HepG2 (cell line): ENCODE data around the gene PLEKHG5. TPM values are rescaled to one million over a fixed set of nuclear protein-coding genes. Genes with fewer than 3 reads are reported as not detected.

Source experiments
- ARID2 ChIP-seq: sonication (generic); formaldehyde crosslinking; IDR thresholded peaks from 2 replicates; pipeline ENCODE4 v1.8.1; 2022; ENCODE audit warnings: mild to moderate bottlenecking, missing genetic modification reagents, borderline replicate concordance
- ATAD3A ChIP-seq: sonication (generic); formaldehyde crosslinking; IDR thresholded peaks from 2 replicates; pipeline ENCODE4 v1.4.0; 2020; ENCODE audit warnings: missing genetic modification reagents
- HINFP ChIP-seq: sonication (generic); formaldehyde crosslinking; IDR thresholded peaks from 2 replicates; pipeline ENCODE4 v1.4.0; 2020; ENCODE audit warnings: low read depth, mild to moderate bottlenecking, missing genetic modification reagents
- HMG20B ChIP-seq: conservative IDR thresholded peaks from 2 replicates; pipeline ENCODE4 v1.6.1; 2016; ENCODE audit warnings: missing genetic modification reagents, missing compliant biosample characterization
- LCORL ChIP-seq, 2 experiments: fragments of 450-650 bp in 1 of 2; sonication (generic) in 1 of 2; formaldehyde crosslinking in 1 of 2; IDR thresholded peaks; 2 replicates each; pipeline versions ENCODE4 v1.5.0 to v1.6.1; 2017 to 2020; ENCODE audit warnings: antibody characterized with exemption in 1 of 2, missing genetic modification reagents in 1 of 2
- MAZ ChIP-seq, 2 experiments: sonication (generic) in 1 of 2; formaldehyde crosslinking in 1 of 2; IDR thresholded peaks; 2 replicates each; pipeline versions ENCODE4 v1.5.0 to v1.6.1; 2012 to 2020; ENCODE audit warnings: low read depth in 2 of 2, mild to moderate bottlenecking in 2 of 2, borderline replicate concordance in 1 of 2, improper control_type of control experiment in 1 of 2, low read length in 1 of 2, missing genetic modification reagents in 1 of 2, moderate library complexity in 1 of 2
- MXD4 ChIP-seq: IDR thresholded peaks from 2 replicates; pipeline ENCODE4 v1.6.1; 2016; ENCODE audit warnings: mild to moderate bottlenecking, missing biosample characterization, missing genetic modification reagents
- PAXIP1 ChIP-seq: sonication (generic); formaldehyde crosslinking; conservative IDR thresholded peaks from 2 replicates; pipeline ENCODE4 v1.4.0; 2020; ENCODE audit warnings: mild to moderate bottlenecking, missing genetic modification reagents, moderate library complexity
- SMAD3 ChIP-seq: sonication (generic); formaldehyde crosslinking; IDR thresholded peaks from 2 replicates; pipeline ENCODE4 v1.4.0; 2020; ENCODE audit warnings: missing genetic modification reagents
- SP140L ChIP-seq: sonication (generic); formaldehyde crosslinking; IDR thresholded peaks from 2 replicates; pipeline ENCODE4 v1.4.0; 2020; ENCODE audit warnings: missing genetic modification reagents, borderline replicate concordance
- SRY ChIP-seq: sonication (generic); formaldehyde crosslinking; IDR thresholded peaks from 2 replicates; pipeline ENCODE4 v1.8.0; 2022; ENCODE audit warnings: mild to moderate bottlenecking, missing genetic modification reagents
- TBX2 ChIP-seq: sonication (generic); formaldehyde crosslinking; IDR thresholded peaks from 2 replicates; pipeline ENCODE4 v1.5.0; 2020; ENCODE audit warnings: missing genetic modification reagents, mild to moderate bottlenecking, borderline replicate concordance
- ZNF235 ChIP-seq: sonication (generic); formaldehyde crosslinking; IDR thresholded peaks from 2 replicates; pipeline ENCODE4 v1.8.1; 2023; ENCODE audit warnings: mild to moderate bottlenecking, missing genetic modification reagents, borderline replicate concordance
- ZNF503 ChIP-seq: sonication (generic); formaldehyde crosslinking; IDR thresholded peaks from 2 replicates; pipeline ENCODE4 v1.4.0; 2020; ENCODE audit warnings: missing genetic modification reagents
- ZNF549 ChIP-seq: sonication (generic); formaldehyde crosslinking; IDR thresholded peaks from 2 replicates; pipeline ENCODE4 v1.5.0; 2020; ENCODE audit warnings: missing genetic modification reagents
- ZNF607 ChIP-seq: sonication (generic); formaldehyde crosslinking; IDR thresholded peaks from 2 replicates; pipeline ENCODE4 v1.5.1; 2020; ENCODE audit warnings: missing genetic modification reagents, mild to moderate bottlenecking, borderline replicate concordance
- ZNF737 ChIP-seq: sonication (generic); formaldehyde crosslinking; IDR thresholded peaks from 2 replicates; pipeline ENCODE4 v1.5.0; 2020; ENCODE audit warnings: missing genetic modification reagents, mild to moderate bottlenecking, borderline replicate concordance
- ZSCAN20 ChIP-seq: sonication (generic); formaldehyde crosslinking; IDR thresholded peaks from 2 replicates; pipeline ENCODE4 v1.4.0; 2020; ENCODE audit warnings: missing genetic modification reagents, mild to moderate bottlenecking, borderline replicate concordance
- polyA plus RNA-seq, 8 experiments: library from polyadenylated mRNA; depleted of rRNA in 3 of 8; stranded (reverse) in 7 of 8; unstranded in 1 of 8; fragments of >200 nt; fragmentation: Illumina TruSeq in 4 of 8; extraction: Trizol in 4 of 8; gene quantifications; 2 replicates each; pipeline versions ENCODE4 v1.2.1 to v1.2.3, GENCODE V29; 2011 to 2016; ENCODE audit warnings: low read depth in 4 of 8, missing spikeins in 1 of 8, mixed read lengths in 1 of 8; ENCODE audit not compliant: insufficient read depth in 1 of 8
- total RNA-seq, 5 experiments: library from RNA; depleted of rRNA; stranded (reverse); fragments of >200 nt; fragmentation: Illumina TruSeq; extraction: Trizol; gene quantifications; 2 replicates each; pipeline ENCODE4 v1.2.3, GENCODE V29; 2016; ENCODE audit warnings: low read depth in 1 of 5
- TF ChIP-seq, protein P1 (sequence below): sonication (generic); formaldehyde crosslinking; IDR thresholded peaks from 2 replicates; pipeline ENCODE4 v1.4.0; 2020; ENCODE audit warnings: mild to moderate bottlenecking, missing genetic modification reagents

PLEKHG5 gene
- total and polyA plus RNA-seq, 2 of the 13 experiments (the other 11 are each of a cell fraction or from before 2014, with no cell fraction given), result 1.9 to 3.5 TPM

DNA sequence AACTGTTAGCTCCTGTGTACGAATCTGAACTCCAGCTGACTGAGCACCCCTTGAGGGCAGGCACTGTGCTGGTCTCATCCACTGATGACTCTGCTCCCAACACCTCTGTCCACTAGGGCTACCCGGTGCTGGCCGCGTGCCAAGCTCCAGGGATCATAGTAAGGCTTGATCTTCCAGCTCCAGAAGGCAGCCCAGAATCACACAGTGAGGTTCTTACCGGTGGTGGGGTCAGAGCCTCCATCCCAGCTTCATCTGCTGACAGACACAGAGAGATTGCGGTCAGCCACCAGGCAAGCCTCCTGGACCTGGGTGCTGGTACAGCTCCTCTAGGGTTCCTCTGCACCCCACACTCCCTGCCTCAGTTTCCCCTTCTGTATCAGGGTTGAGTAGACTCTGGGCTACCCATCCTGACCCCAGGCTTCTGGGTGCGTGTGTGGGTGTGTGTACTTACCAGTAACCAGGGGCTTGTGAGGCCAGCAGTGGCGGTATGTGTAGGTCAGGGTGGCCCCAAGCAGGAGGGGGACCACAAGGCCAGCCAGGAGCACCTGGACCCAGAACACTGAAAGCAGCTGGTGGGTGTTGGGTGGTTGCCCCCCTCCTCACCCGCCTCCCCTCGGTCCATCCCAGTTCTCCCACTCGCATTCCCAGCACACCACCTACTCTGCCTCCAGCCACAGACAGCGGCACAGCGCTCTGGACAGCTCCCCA is 28.9 kb downstream of the PLEKHG5 start (continued):
- TF ChIP-seq, protein P1, sequence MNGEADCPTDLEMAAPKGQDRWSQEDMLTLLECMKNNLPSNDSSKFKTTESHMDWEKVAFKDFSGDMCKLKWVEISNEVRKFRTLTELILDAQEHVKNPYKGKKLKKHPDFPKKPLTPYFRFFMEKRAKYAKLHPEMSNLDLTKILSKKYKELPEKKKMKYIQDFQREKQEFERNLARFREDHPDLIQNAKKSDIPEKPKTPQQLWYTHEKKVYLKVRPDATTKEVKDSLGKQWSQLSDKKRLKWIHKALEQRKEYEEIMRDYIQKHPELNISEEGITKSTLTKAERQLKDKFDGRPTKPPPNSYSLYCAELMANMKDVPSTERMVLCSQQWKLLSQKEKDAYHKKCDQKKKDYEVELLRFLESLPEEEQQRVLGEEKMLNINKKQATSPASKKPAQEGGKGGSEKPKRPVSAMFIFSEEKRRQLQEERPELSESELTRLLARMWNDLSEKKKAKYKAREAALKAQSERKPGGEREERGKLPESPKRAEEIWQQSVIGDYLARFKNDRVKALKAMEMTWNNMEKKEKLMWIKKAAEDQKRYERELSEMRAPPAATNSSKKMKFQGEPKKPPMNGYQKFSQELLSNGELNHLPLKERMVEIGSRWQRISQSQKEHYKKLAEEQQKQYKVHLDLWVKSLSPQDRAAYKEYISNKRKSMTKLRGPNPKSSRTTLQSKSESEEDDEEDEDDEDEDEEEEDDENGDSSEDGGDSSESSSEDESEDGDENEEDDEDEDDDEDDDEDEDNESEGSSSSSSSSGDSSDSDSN (CRISPR knock-in tag), result no peak
- 0 out of 2 replicates have a peak, but pooled peaks have one; percentile 64 for TF ChIP-seq ZNF607 (CRISPR knock-in tag)
- TF ChIP-seq MXD4 (CRISPR knock-in tag), result no peak
- no peak for TF ChIP-seq ZNF235 (CRISPR knock-in tag)
- 0 out of 2 replicates have a peak, but pooled peaks have one; percentile 52 for TF ChIP-seq SRY
- no peak for TF ChIP-seq HMG20B (CRISPR knock-in tag)
- no peak for TF ChIP-seq ZNF549 (CRISPR knock-in tag)
- TF ChIP-seq LCORL (IDR thresholded peaks at IDR 0.05), result no peak
- no peak for TF ChIP-seq LCORL (CRISPR knock-in tag; IDR thresholded peaks at IDR 0.05)
- no peak for TF ChIP-seq SP140L (CRISPR knock-in tag)
- TF ChIP-seq ATAD3A (CRISPR knock-in tag), result no peak
- no peak for TF ChIP-seq HINFP
- TF ChIP-seq ZNF737 (CRISPR knock-in tag), result no peak
- no peak for TF ChIP-seq MAZ (IDR thresholded peaks at IDR 0.05; ENCODE audit: borderline replicate concordance, low read depth, low read length)
- TF ChIP-seq MAZ (CRISPR knock-in tag; IDR thresholded peaks at IDR 0.05; ENCODE audit: low read depth), result no peak
- 0 out of 2 replicates have a peak, but pooled peaks have one; percentile 22 for TF ChIP-seq ARID2 (CRISPR knock-in tag)
- TF ChIP-seq PAXIP1 (CRISPR knock-in tag), result no peak
- no peak for TF ChIP-seq TBX2 (CRISPR knock-in tag)
- TF ChIP-seq ZSCAN20, result no peak
- TF ChIP-seq ZNF503 (CRISPR knock-in tag), result no peak
- TF ChIP-seq SMAD3 (CRISPR knock-in tag), result no peak
